Panc1 (cell line): ENCODE data around the gene AMELY. TPM values are rescaled to one million over a fixed set of nuclear protein-coding genes. Genes with fewer than 3 reads are reported as not detected.

Experiments
- ATAC-seq: fragments of 200-7000 bp; cut with Tn5 transposase; 2 replicates; pipeline ENCODE4 v1.9.1; 2020; ENCODE audit warnings: mild to moderate bottlenecking, moderate library complexity
- BruUV-seq: library from RNA; stranded (reverse); fragments of 400-500 nt; replicated peaks from 2 replicates; lab custom pipeline; 2021; lab: Mats Ljungman, UMichigan
- CTCF ChIA-PET: fragments of 300-600 bp; sonication (Branson Sonifier 250); formaldehyde crosslinking; loops from one replicate; lab custom pipeline; 2022; ENCODE audit warnings: antibody characterized with exemption; lab: Charles Lee
- POLR2A ChIA-PET: fragments of 300-600 bp; sonication (Branson Sonifier 250); formaldehyde crosslinking; loops from one replicate; lab custom pipeline; 2022; ENCODE audit warnings: antibody characterized with exemption; lab: Charles Lee
- DNase-seq: peaks from one replicate; pipeline ENCODE4 v3.0.0-alpha.2; 2010; ENCODE audit warnings: low read depth, low spot score
- H3K27ac ChIP-seq: 2 replicates; pipeline ENCODE4 v1.5.1; 2011; ENCODE audit warnings: mild to moderate bottlenecking, low read length, inconsistent platforms
- H3K27me3 ChIP-seq: fragments of 200-500 bp; sonication (Bioruptor generic); 2 replicates; pipeline ENCODE4 v1.6.0; 2014; ENCODE audit warnings: low read length, inconsistent platforms; ENCODE audit not compliant: control insufficient read depth, insufficient read depth
- H3K36me3 ChIP-seq: fragments of 200-500 bp; sonication (Bioruptor generic); 2 replicates; pipeline ENCODE4 v1.5.1; 2014; ENCODE audit warnings: inconsistent platforms, mild to moderate bottlenecking, low read length, moderate library complexity; ENCODE audit not compliant: control insufficient read depth, insufficient read depth
- H3K4me1 ChIP-seq: 2 replicates; pipeline ENCODE4 v1.5.1; 2011; ENCODE audit warnings: inconsistent platforms, mild to moderate bottlenecking, low read length, moderate library complexity; ENCODE audit not compliant: control insufficient read depth, insufficient read depth
- H3K4me3 ChIP-seq, 2 experiments: 2 replicates each; pipeline ENCODE4 v1.5.1; 2011 to 2012; ENCODE audit warnings: low read depth in 2 of 2, low read length in 2 of 2, mild to moderate bottlenecking in 2 of 2, inconsistent platforms in 1 of 2, moderate library complexity in 1 of 2
- H3K9me3 ChIP-seq: fragments of 200-500 bp; sonication (Bioruptor generic); 2 replicates; pipeline ENCODE4 v1.5.1; 2014; ENCODE audit warnings: low read depth, mild to moderate bottlenecking, inconsistent platforms, low read length, moderate library complexity; ENCODE audit not compliant: control insufficient read depth, insufficient read depth
- CTCF ChIP-seq: fragments of 450-650 bp; IDR thresholded peaks from 2 replicates; pipeline ENCODE4 v1.5.1; 2017; ENCODE audit warnings: mild to moderate bottlenecking
- POLR2AphosphoS5 ChIP-seq: IDR thresholded peaks from 2 replicates; pipeline ENCODE4 v1.6.1; 2012; ENCODE audit warnings: mild to moderate bottlenecking, low read depth, low read length, moderate library complexity
- REST ChIP-seq, 2 experiments: IDR thresholded peaks; 2 replicates each; pipeline ENCODE4 v1.6.1; 2011 to 2012; ENCODE audit warnings: low read depth in 2 of 2, control low read depth in 1 of 2, low read length in 1 of 2, mild to moderate bottlenecking in 1 of 2, moderate library complexity in 1 of 2; ENCODE audit not compliant: insufficient read depth in 1 of 2
- SIN3A ChIP-seq: IDR thresholded peaks from 2 replicates; pipeline ENCODE4 v1.6.1; 2012; ENCODE audit warnings: low read depth, mild to moderate bottlenecking, low read length, moderate library complexity, borderline replicate concordance; ENCODE audit not compliant: insufficient read depth
- TCF7L2 ChIP-seq: IDR thresholded peaks from 2 replicates; pipeline ENCODE4 v1.6.1; 2011; ENCODE audit warnings: mild to moderate bottlenecking, low read depth, low read length, inconsistent platforms
- in situ Hi-C: cut with HindIII; loops from 2 replicates; pipeline ENCODE4 v1.10.0; 2016; ENCODE audit warnings: low sequenced_read_pairs, low pct_unique_long_range_greater_than_20kb
- intact Hi-C: fragments of 100-400 bp; cut with micrococcal nuclease; formaldehyde crosslinking; loops from one replicate; pipeline ENCODE4 v1.10.0; 2022; ENCODE audit not compliant: unreplicated experiment
- total RNA-seq: library from RNA; stranded (reverse); gene quantifications from one replicate; pipeline ENCODE4 v1.2.1, GENCODE V29; 2021; ENCODE audit not compliant: unreplicated experiment

Gene AMELY
- total RNA-seq, 1 experiment from 2014 or later: not detected

- H3K27ac ChIP-seq: no peak overlapping the region
- no peaks in the 10 kb centered on the region for H3K27me3 ChIP-seq
- in situ Hi-C loops: no loop called here
- H3K4me1 ChIP-seq: no peaks in the 10 kb centered on the region
- H3K9me3 ChIP-seq: no peaks in the 10 kb centered on the region
- H3K4me3 ChIP-seq: no peak overlapping the region
- DNase-seq (no peak), ATAC-seq (no peak)
- H3K36me3 ChIP-seq: no peaks in the 10 kb centered on the region
- POLR2A ChIA-PET: no interaction called here
- intact Hi-C loops: no loop called here
- no TSS peak for BruUV-seq
- TF ChIP-seq REST (IDR thresholded peaks at IDR 0.05; ENCODE audit: insufficient read depth in 1 of 2, low read depth in 2 of 2, low read length in 1 of 2): no peak
- TF ChIP-seq TCF7L2: no peak
- CTCF ChIA-PET: no interaction called here
Measured at GRCh38 chrY:6948378-6948777, 36.8 kb upstream of the AMELY start.

GRCh38 chrY:6947695-6948094 lies 36.1 kb upstream of the AMELY start:
- Histone ChIP-seq H3K36me3 (no peaks in the 10 kb centered on the region), H3K4me3 (no peak overlapping the region), H3K9me3 (no peaks in the 10 kb centered on the region), H3K4me1 (no peaks in the 10 kb centered on the region), H3K27me3 (no peaks in the 10 kb centered on the region), H3K27ac (no peak overlapping the region)
- intact Hi-C loops (no loop called here), in situ Hi-C loops (no loop called here)
- no peak for TF ChIP-seq POLR2AphosphoS5
- TF ChIP-seq SIN3A: no peak
- TF ChIP-seq REST (IDR thresholded peaks at IDR 0.05; ENCODE audit: insufficient read depth in 1 of 2, low read depth in 2 of 2, low read length in 1 of 2): no peak
- no peak for TF ChIP-seq TCF7L2
- TF ChIP-seq CTCF: no peak
- BruUV-seq: no TSS peak
- POLR2A ChIA-PET: no interaction called here
- CTCF ChIA-PET: no interaction called here
- DNase-seq (no peak), ATAC-seq (no peak)
